GM23338 (cell line): ENCODE data around the gene CELF4. TPM values are rescaled to one million over a fixed set of nuclear protein-coding genes. Genes with fewer than 3 reads are reported as not detected.

Experiments used
- ATAC-seq: fragments of 200-7000 bp; cut with Tn5 transposase; 3 replicates; pipeline ENCODE4 v1.9.1; 2020
- DNase-seq: peaks from one replicate; pipeline ENCODE4 v3.0.0-alpha.2; 2015; ENCODE audit warnings: low spot score
- H2AFZ ChIP-seq: fragments of 200-600 bp; sonication (generic); 2 replicates; pipeline ENCODE4 v1.8.0; 2016; ENCODE audit warnings: antibody characterized with exemption, mild to moderate bottlenecking, moderate library complexity
- H3F3A ChIP-seq: fragments of 200-600 bp; sonication (generic); replicated peaks from 2 replicates; pipeline ENCODE4 v1.8.0; 2017; ENCODE audit warnings: antibody characterized with exemption, mixed run types, low read depth
- H3K27ac ChIP-seq: fragments of 200-600 bp; sonication (generic); 2 replicates; pipeline ENCODE4 v1.6.1; 2016; ENCODE audit warnings: low read depth
- H3K27me3 ChIP-seq: fragments of 200-600 bp; sonication (generic); 2 replicates; pipeline ENCODE4 v1.8.0; 2016; ENCODE audit warnings: mild to moderate bottlenecking, mixed run types, moderate library complexity; ENCODE audit not compliant: insufficient read depth
- H3K36me3 ChIP-seq: fragments of 200-600 bp; sonication (generic); 2 replicates; pipeline ENCODE4 v1.8.0; 2016; ENCODE audit warnings: mild to moderate bottlenecking; ENCODE audit not compliant: insufficient read depth
- H3K4me1 ChIP-seq: fragments of 200-600 bp; sonication (generic); 2 replicates; pipeline ENCODE4 v1.8.0; 2016; ENCODE audit warnings: mild to moderate bottlenecking, moderate library complexity; ENCODE audit not compliant: insufficient read depth
- H3K4me2 ChIP-seq: fragments of 200-600 bp; sonication (generic); 2 replicates; pipeline ENCODE4 v1.7.1; 2017; ENCODE audit warnings: mixed run types
- H3K4me3 ChIP-seq: fragments of 200-600 bp; sonication (generic); 2 replicates; pipeline ENCODE4 v1.6.1; 2016; ENCODE audit warnings: mixed run types
- H3K79me2 ChIP-seq: fragments of 200-600 bp; sonication (generic); replicated peaks from 2 replicates; pipeline ENCODE4 v1.8.0; 2017; ENCODE audit warnings: mild to moderate bottlenecking; ENCODE audit not compliant: insufficient read depth
- H3K9me2 ChIP-seq: fragments of 200-600 bp; sonication (generic); 2 replicates; pipeline ENCODE4 v1.8.0; 2017; ENCODE audit not compliant: insufficient read depth
- H4K20me1 ChIP-seq: fragments of 200-600 bp; sonication (generic); replicated peaks from 2 replicates; pipeline ENCODE4 v1.8.0; 2017; ENCODE audit warnings: mild to moderate bottlenecking; ENCODE audit not compliant: insufficient read depth
- H3K27ac Mint-ChIP-seq: 2 replicates; pipeline ENCODE4 v1.8.0; 2020; ENCODE audit warnings: inconsistent platforms, mild to moderate bottlenecking, moderate library complexity, mixed read lengths
- H3K27me3 Mint-ChIP-seq: 3 replicates; pipeline ENCODE4 v1.8.0; 2022; ENCODE audit warnings: low read depth, mild to moderate bottlenecking, moderate library complexity, mixed read lengths, inconsistent platforms; ENCODE audit not compliant: insufficient read depth, poor library complexity
- H3K36me3 Mint-ChIP-seq: 3 replicates; pipeline ENCODE4 v1.8.0; 2021; ENCODE audit warnings: low read depth, mild to moderate bottlenecking, inconsistent platforms, moderate library complexity, mixed read lengths
- H3K4me1 Mint-ChIP-seq: 3 replicates; pipeline ENCODE4 v1.8.0; 2020; ENCODE audit warnings: mild to moderate bottlenecking, inconsistent platforms, mixed read lengths
- H3K4me3 Mint-ChIP-seq: 3 replicates; pipeline ENCODE4 v1.8.0; 2021; ENCODE audit warnings: moderate library complexity, mild to moderate bottlenecking, inconsistent platforms, mixed read lengths
- H3K9me3 Mint-ChIP-seq: 3 replicates; pipeline ENCODE4 v1.8.0; 2020; ENCODE audit warnings: moderate library complexity, mild to moderate bottlenecking, inconsistent platforms, mixed read lengths
- CREB1 ChIP-seq: fragments of 250-450 bp; sonication (Bioruptor Pico); IDR thresholded peaks from 2 replicates; pipeline ENCODE4 v1.5.0; 2020; ENCODE audit warnings: low read depth, mild to moderate bottlenecking, moderate library complexity
- CTCF ChIP-seq, 2 experiments: fragments of 200-600 bp in 1 of 2; sonication (generic) in 1 of 2; conservative IDR thresholded peaks; 2 replicates each; pipeline versions ENCODE4 v1.5.1 to v1.6.1; 2016 to 2017; ENCODE audit warnings: antibody characterized with exemption in 2 of 2, low read depth in 2 of 2, mild to moderate bottlenecking in 2 of 2, moderate library complexity in 1 of 2
- EZH2 ChIP-seq: fragments of 200-600 bp; sonication (generic); IDR thresholded peaks from one replicate; pipeline ENCODE4 v1.8.0; 2017; ENCODE audit warnings: antibody characterized with exemption, mild to moderate bottlenecking, low read depth; ENCODE audit not compliant: unreplicated experiment
- EZH2phosphoT487 ChIP-seq: fragments of 200-600 bp; sonication (generic); IDR thresholded peaks from one replicate; pipeline ENCODE4 v1.8.1; 2018; ENCODE audit warnings: antibody characterized with exemption; ENCODE audit not compliant: unreplicated experiment
- JUNB ChIP-seq: IDR thresholded peaks from one replicate; pipeline ENCODE4 v1.6.1; 2016; ENCODE audit warnings: antibody characterized with exemption; ENCODE audit not compliant: unreplicated experiment
- NANOG ChIP-seq: IDR thresholded peaks from 2 replicates; pipeline ENCODE4 v1.6.1; 2016; ENCODE audit warnings: antibody characterized with exemption, borderline replicate concordance
- POLR2AphosphoS5 ChIP-seq: IDR thresholded peaks from 2 replicates; pipeline ENCODE4 v1.6.1; 2016; ENCODE audit warnings: antibody characterized with exemption, low read depth
- REST ChIP-seq: IDR thresholded peaks from one replicate; pipeline ENCODE4 v1.6.1; 2018; ENCODE audit warnings: antibody characterized with exemption; ENCODE audit not compliant: unreplicated experiment
- STAT1 ChIP-seq: IDR thresholded peaks from one replicate; pipeline ENCODE4 v1.6.1; 2016; ENCODE audit warnings: antibody characterized with exemption; ENCODE audit not compliant: unreplicated experiment
- ZNF114 ChIP-seq: fragments of 250-450 bp; sonication (Bioruptor Pico); IDR thresholded peaks from 2 replicates; pipeline ENCODE4 v1.5.0; 2020; ENCODE audit warnings: mild to moderate bottlenecking, moderate library complexity
- ZNF331 ChIP-seq: fragments of 250-450 bp; sonication (Bioruptor Pico); IDR thresholded peaks from 2 replicates; pipeline ENCODE4 v1.5.0; 2020; ENCODE audit warnings: low read depth, mild to moderate bottlenecking, moderate library complexity
- ZNF462 ChIP-seq: fragments of 250-450 bp; sonication (Bioruptor Pico); IDR thresholded peaks from 2 replicates; pipeline ENCODE4 v1.5.0; 2020; ENCODE audit warnings: mild to moderate bottlenecking, moderate library complexity
- polyA plus RNA-seq: library from polyadenylated mRNA; unstranded; fragments of >200 nt; fragmentation: Nextera tagmentation; extraction: Ambion mirVana; gene quantifications from 2 replicates; pipeline ENCODE4 v1.2.1, GENCODE V29; 2016
- total RNA-seq: library from RNA; depleted of rRNA; stranded (reverse); fragments of >200 nt; shearing (Covaris generic); gene quantifications from 2 replicates; pipeline ENCODE4 v1.2.3, GENCODE V29; 2014
- TF ChIP-seq, protein P1 (sequence below): IDR thresholded peaks from 2 replicates; pipeline ENCODE4 v1.6.1; 2016; ENCODE audit warnings: antibody characterized with exemption

Gene CELF4
- total and polyA plus RNA-seq, 2 experiments from 2014 or later: 2.6 to 6.7 TPM

DNA sequence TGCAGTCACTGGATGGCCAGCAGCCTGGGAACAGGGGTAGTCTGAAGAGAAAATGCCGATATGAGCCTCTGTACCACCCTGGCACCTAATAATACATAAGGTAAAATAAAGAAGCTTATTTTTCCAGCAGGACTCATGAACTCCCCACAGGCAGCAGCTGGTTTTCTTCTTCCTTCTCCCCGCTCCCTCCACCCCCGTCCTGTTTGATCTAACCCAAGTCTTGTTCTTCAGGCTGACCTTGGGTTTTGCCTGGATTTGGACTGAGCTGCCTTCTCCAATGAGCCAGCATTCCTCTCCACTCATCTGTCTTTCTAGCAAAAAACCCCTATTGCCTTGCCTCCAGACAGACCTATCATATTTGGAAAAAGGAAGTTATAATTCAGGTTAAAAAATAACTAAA lies 111.8 kb downstream of the CELF4 start:
- TF ChIP-seq STAT1: no peak
- no peak for TF ChIP-seq ZNF331 (CRISPR knock-in tag)
- TF ChIP-seq, protein P1, sequence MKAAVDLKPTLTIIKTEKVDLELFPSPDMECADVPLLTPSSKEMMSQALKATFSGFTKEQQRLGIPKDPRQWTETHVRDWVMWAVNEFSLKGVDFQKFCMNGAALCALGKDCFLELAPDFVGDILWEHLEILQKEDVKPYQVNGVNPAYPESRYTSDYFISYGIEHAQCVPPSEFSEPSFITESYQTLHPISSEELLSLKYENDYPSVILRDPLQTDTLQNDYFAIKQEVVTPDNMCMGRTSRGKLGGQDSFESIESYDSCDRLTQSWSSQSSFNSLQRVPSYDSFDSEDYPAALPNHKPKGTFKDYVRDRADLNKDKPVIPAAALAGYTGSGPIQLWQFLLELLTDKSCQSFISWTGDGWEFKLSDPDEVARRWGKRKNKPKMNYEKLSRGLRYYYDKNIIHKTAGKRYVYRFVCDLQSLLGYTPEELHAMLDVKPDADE: no peak
- no peak for TF ChIP-seq POLR2AphosphoS5
- no peak for TF ChIP-seq ZNF462
- no peak for TF ChIP-seq ZNF114 (CRISPR knock-in tag)
- no peak for TF ChIP-seq NANOG
- no peak for TF ChIP-seq JUNB
- TF ChIP-seq CREB1 (CRISPR knock-in tag): no peak
- TF ChIP-seq EZH2phosphoT487: no peak
- no peak for TF ChIP-seq EZH2
- TF ChIP-seq CTCF (conservative IDR thresholded peaks at IDR 0.05; ENCODE audit: low read depth in 2 of 2): no peak
- no peak for TF ChIP-seq REST
- H3K36me3 Mint-ChIP-seq: no peaks in the 10 kb centered on the region
- DNase-seq (peak; percentile 38), ATAC-seq (no peak)
- no peak overlapping the region for H2AFZ ChIP-seq
- H3K27me3 ChIP-seq: no peaks in the 10 kb centered on the region
- H4K20me1 ChIP-seq: no peaks in the 10 kb centered on the region
- peaks cover 10% of the 10 kb centered on the region for H3K4me1 ChIP-seq
- no peak overlapping the region for H3K27ac Mint-ChIP-seq
- H3K4me2 ChIP-seq: no peak overlapping the region
- 0 out of 2 replicates have a peak, but pooled peaks cover 2% of the 10 kb centered on the region for H3F3A ChIP-seq
- no peaks in the 10 kb centered on the region; the same call in 1 of the 2 replicates for H3K79me2 ChIP-seq
- H3K4me1 Mint-ChIP-seq: peaks cover 46% of the 10 kb centered on the region
- no peak overlapping the region for H3K4me3 ChIP-seq
- H3K36me3 ChIP-seq: no peaks in the 10 kb centered on the region
- no peak overlapping the region for H3K27ac ChIP-seq
- H3K9me2 ChIP-seq: no peaks in the 10 kb centered on the region
- peaks cover 11% of the 10 kb centered on the region for H3K27me3 Mint-ChIP-seq
- H3K9me3 Mint-ChIP-seq: no peaks in the 10 kb centered on the region
- no peak overlapping the region for H3K4me3 Mint-ChIP-seq
